Trophoblast cell (in vitro differentiated cells and primary cell): ENCODE data around the gene CDC73.
A peak's percentile ranks its signal among the peaks of the same experiment; 100 is the strongest.

Experiments used
- DNase-seq, 2 donors: peaks; one replicate each; pipeline ENCODE4 v3.0.0-alpha.2; 2016
- H2AFZ ChIP-seq: 2 replicates; pipeline ENCODE4 v1.6.1; 2013; ENCODE audit warnings: low read length, moderate library complexity, mild to moderate bottlenecking; ENCODE audit not compliant: insufficient read depth, poor library complexity
- H2AK5ac ChIP-seq: 2 replicates; pipeline ENCODE4 v1.6.1; 2013; ENCODE audit warnings: mild to moderate bottlenecking, low read length
- H2BK120ac ChIP-seq: 2 replicates; pipeline ENCODE4 v1.6.1; 2013; ENCODE audit warnings: low read length, mild to moderate bottlenecking, moderate library complexity; ENCODE audit not compliant: insufficient read depth, poor library complexity
- H2BK12ac ChIP-seq: 2 replicates; pipeline ENCODE4 v1.6.1; 2013; ENCODE audit warnings: mild to moderate bottlenecking, low read length, moderate library complexity
- H2BK5ac ChIP-seq: 2 replicates; pipeline ENCODE4 v1.6.1; 2013; ENCODE audit warnings: low read length, low read depth, moderate library complexity, mild to moderate bottlenecking; ENCODE audit not compliant: poor library complexity
- H3K14ac ChIP-seq: 2 replicates; pipeline ENCODE4 v1.6.1; 2013; ENCODE audit warnings: mild to moderate bottlenecking, low read length
- H3K18ac ChIP-seq: 2 replicates; pipeline ENCODE4 v1.6.1; 2013; ENCODE audit warnings: mild to moderate bottlenecking, low read length
- H3K23ac ChIP-seq: 2 replicates; pipeline ENCODE4 v1.6.1; 2013; ENCODE audit warnings: low read length
- H3K27ac ChIP-seq: 2 replicates; pipeline ENCODE4 v1.5.1; 2013; ENCODE audit warnings: low read depth, mild to moderate bottlenecking, inconsistent platforms, low read length, moderate library complexity
- H3K27me3 ChIP-seq: 2 replicates; pipeline ENCODE4 v1.6.1; 2013; ENCODE audit warnings: inconsistent platforms, mild to moderate bottlenecking, low read length, moderate library complexity; ENCODE audit not compliant: insufficient read depth
- H3K36me3 ChIP-seq, 2 experiments: 1 replicate in 1 of 2; 2 replicates in 1 of 2; pipeline ENCODE4 v1.6.1; 2013; ENCODE audit warnings: low read length in 2 of 2, mild to moderate bottlenecking in 2 of 2, moderate library complexity in 1 of 2; ENCODE audit not compliant: insufficient read depth in 2 of 2, control insufficient read depth in 1 of 2
- H3K4ac ChIP-seq: 2 replicates; pipeline ENCODE4 v1.6.1; 2013; ENCODE audit warnings: low read depth, mild to moderate bottlenecking, low read length, moderate library complexity
- H3K4me1 ChIP-seq, 2 experiments: 1 replicate in 1 of 2; 2 replicates in 1 of 2; pipeline ENCODE4 v1.6.1; 2013; ENCODE audit warnings: low read length in 2 of 2, mild to moderate bottlenecking in 2 of 2, moderate library complexity in 1 of 2; ENCODE audit not compliant: insufficient read depth in 2 of 2, control insufficient read depth in 1 of 2
- H3K4me2 ChIP-seq: 2 replicates; pipeline ENCODE4 v1.6.1; 2013; ENCODE audit warnings: inconsistent platforms, mild to moderate bottlenecking, low read length, moderate library complexity
- H3K4me3 ChIP-seq: 2 replicates; pipeline ENCODE4 v1.5.1; 2013; ENCODE audit warnings: mild to moderate bottlenecking, low read depth, low read length, inconsistent platforms
- H3K79me1 ChIP-seq: one replicate; pipeline ENCODE4 v1.6.1; 2013; ENCODE audit warnings: low read length
- H3K79me2 ChIP-seq: 2 replicates; pipeline ENCODE4 v1.6.1; 2013; ENCODE audit warnings: low read length, mild to moderate bottlenecking; ENCODE audit not compliant: control insufficient read depth, insufficient read depth, poor library complexity
- H3K9ac ChIP-seq: 2 replicates; pipeline ENCODE4 v1.6.1; 2013; ENCODE audit warnings: mild to moderate bottlenecking, low read length
- H3K9me3 ChIP-seq: 2 replicates; pipeline ENCODE4 v1.6.1; 2013; ENCODE audit warnings: low read depth, mild to moderate bottlenecking, control low read depth, inconsistent platforms, low read length; ENCODE audit not compliant: insufficient read depth
- H4K12ac ChIP-seq: 2 replicates; pipeline ENCODE4 v1.6.1; 2013; ENCODE audit warnings: low read depth, mild to moderate bottlenecking, low read length, moderate library complexity
- H4K8ac ChIP-seq: 2 replicates; pipeline ENCODE4 v1.6.1; 2013; ENCODE audit warnings: low read depth, mild to moderate bottlenecking, low read length, moderate library complexity
- H4K91ac ChIP-seq: one replicate; pipeline ENCODE4 v1.6.1; 2013; ENCODE audit warnings: low read depth, mild to moderate bottlenecking, low read length, moderate library complexity
- WGBS: extraction: QIAGEN DNeasy Blood & Tissue Kit; methylation state at CpG from one replicate; pipeline ENCODE4 v1.1.7; 2013; ENCODE audit warnings: missing lambda C conversion rate; ENCODE audit not compliant: insufficient read length, insufficient coverage; ENCODE audit errors: extremely low coverage; 5-methylcytosine and 5-hydroxymethylcytosine counted together

CDC73 gene

GRCh38 chr1:193241132-193241827 lies 119.4 kb downstream of the CDC73 start:
- Histone ChIP-seq H3K9ac (no peak overlapping the region), H4K12ac (no peak overlapping the region), H4K8ac (no peak overlapping the region), H3K27ac (no peak overlapping the region), H3K79me2 (no peaks in the 10 kb centered on the region), H2AK5ac (no peak overlapping the region), H2BK5ac (no peak overlapping the region), H3K36me3 (peaks cover 0 to 2% of the 10 kb centered on the region in 2 experiments), H3K27me3 (no peaks in the 10 kb centered on the region), H2BK12ac (no peak overlapping the region), H3K4me3 (no peak overlapping the region), H2AFZ (no peak overlapping the region), H3K79me1 (no peaks in the 10 kb centered on the region), H3K4me2 (no peak overlapping the region), H3K14ac (no peak overlapping the region), H2BK120ac (no peak overlapping the region), H3K4ac (no peak overlapping the region), H3K4me1 (no peaks in the 10 kb centered on the region), H3K18ac (no peak overlapping the region), H4K91ac (no peak overlapping the region), H3K9me3 (peaks cover 3% of the 10 kb centered on the region), H3K23ac (no peak overlapping the region)
- DNase-seq: no peak
- WGBS: no CpG with 5 or more reads among the region's 7 CpGs

- H3K79me2 ChIP-seq: no peaks in the 10 kb centered on the region
- no CpG with 5 or more reads among the region's 4 CpGs for WGBS
- no peak overlapping the region for H2BK5ac ChIP-seq
Observed at GRCh38 chr1:193242000-193242399, 120.2 kb downstream of the CDC73 start.

GRCh38 chr1:193249187-193249586 lies 127.4 kb downstream of the CDC73 start:
- Histone ChIP-seq H4K91ac (no peak overlapping the region), H3K14ac (no peak overlapping the region), H2AK5ac (no peak overlapping the region), H4K8ac (no peak overlapping the region), H3K4ac (no peak overlapping the region), H3K27me3 (no peaks in the 10 kb centered on the region), H3K79me1 (no peaks in the 10 kb centered on the region), H3K4me2 (no peak overlapping the region), H2BK12ac (no peak overlapping the region), H3K18ac (no peak overlapping the region), H3K36me3 (peaks cover 0 to 3% of the 10 kb centered on the region in 2 experiments), H3K9ac (no peak overlapping the region), H4K12ac (no peak overlapping the region), H2BK5ac (no peak overlapping the region), H3K23ac (no peak overlapping the region), H2AFZ (no peak overlapping the region), H3K79me2 (no peaks in the 10 kb centered on the region), H3K4me3 (no peak overlapping the region), H3K27ac (no peak overlapping the region), H3K4me1 (no peaks in the 10 kb centered on the region), H3K9me3 (no peaks in the 10 kb centered on the region), H2BK120ac (no peak overlapping the region)
- no CpG with 5 or more reads among the region's 7 CpGs for WGBS
- no peak for DNase-seq

More at GRCh38 chr1:193242000-193242399, 120.2 kb downstream of the CDC73 start:
- peak overlapping the region; percentile 61 for H3K18ac ChIP-seq
- H2BK12ac ChIP-seq: no peak overlapping the region
- H3K14ac ChIP-seq: no peak overlapping the region
- no peak overlapping the region for H3K23ac ChIP-seq
- no peak overlapping the region for H3K4me2 ChIP-seq
- peak overlapping the region; percentile 20 for H4K8ac ChIP-seq
- no peak overlapping the region for H2BK120ac ChIP-seq
- no peak overlapping the region for H2AFZ ChIP-seq
- no peak overlapping the region for H4K12ac ChIP-seq
- no peak overlapping the region for H4K91ac ChIP-seq
- no peaks in the 10 kb centered on the region for H3K4me1 ChIP-seq
- H3K27me3 ChIP-seq: no peaks in the 10 kb centered on the region
- no peak for DNase-seq
- no peak overlapping the region for H2AK5ac ChIP-seq
- H3K36me3 ChIP-seq: peaks cover 0 to 2% of the 10 kb centered on the region in 2 experiments
- H3K4ac ChIP-seq: no peak overlapping the region
- no peaks in the 10 kb centered on the region for H3K79me1 ChIP-seq
- no peak overlapping the region for H3K9ac ChIP-seq
- no peak overlapping the region for H3K27ac ChIP-seq
- H3K4me3 ChIP-seq: no peak overlapping the region
- peaks cover 3% of the 10 kb centered on the region for H3K9me3 ChIP-seq

GRCh38 chr1:193251950-193252349 lies 130.1 kb downstream of the CDC73 start:
- no peaks in the 10 kb centered on the region for H3K79me1 ChIP-seq
- no peak overlapping the region for H3K4me2 ChIP-seq
- H2BK5ac ChIP-seq: no peak overlapping the region
- H2BK120ac ChIP-seq: no peak overlapping the region
- WGBS: no CpG with 5 or more reads among the region's 2 CpGs
- H3K9me3 ChIP-seq: no peaks in the 10 kb centered on the region
- no peak overlapping the region for H3K18ac ChIP-seq
- no peak overlapping the region for H3K14ac ChIP-seq
- no peaks in the 10 kb centered on the region for H3K27me3 ChIP-seq
- no peak overlapping the region for H3K27ac ChIP-seq
- no peak overlapping the region for H3K4me3 ChIP-seq
- no peak for DNase-seq
- H4K91ac ChIP-seq: no peak overlapping the region
- no peak overlapping the region for H3K4ac ChIP-seq
- no peak overlapping the region for H2BK12ac ChIP-seq
- H2AFZ ChIP-seq: no peak overlapping the region
- H3K23ac ChIP-seq: no peak overlapping the region
- H4K12ac ChIP-seq: no peak overlapping the region
- no peak overlapping the region for H2AK5ac ChIP-seq
- no peak overlapping the region for H3K9ac ChIP-seq
- H4K8ac ChIP-seq: no peak overlapping the region
- no peaks in the 10 kb centered on the region for H3K79me2 ChIP-seq
- no peaks in the 10 kb centered on the region for H3K4me1 ChIP-seq
- peaks cover 0 to 3% of the 10 kb centered on the region in 2 experiments for H3K36me3 ChIP-seq
